ENCODE measurements around the gene DCST2. TPM values are rescaled to one million over a fixed set of nuclear protein-coding genes. Genes with fewer than 3 reads are reported as not detected.
A peak's percentile ranks its signal among the peaks of the same experiment; 100 is the strongest.

DCST2 gene
- total and polyA plus RNA-seq, 9 of the 15 experiments (the other 6 are each of a cell fraction or from before 2014, with no cell fraction given) = 0.09 to 0.49 (median 0.11) TPM; not detected in 3

DNA sequence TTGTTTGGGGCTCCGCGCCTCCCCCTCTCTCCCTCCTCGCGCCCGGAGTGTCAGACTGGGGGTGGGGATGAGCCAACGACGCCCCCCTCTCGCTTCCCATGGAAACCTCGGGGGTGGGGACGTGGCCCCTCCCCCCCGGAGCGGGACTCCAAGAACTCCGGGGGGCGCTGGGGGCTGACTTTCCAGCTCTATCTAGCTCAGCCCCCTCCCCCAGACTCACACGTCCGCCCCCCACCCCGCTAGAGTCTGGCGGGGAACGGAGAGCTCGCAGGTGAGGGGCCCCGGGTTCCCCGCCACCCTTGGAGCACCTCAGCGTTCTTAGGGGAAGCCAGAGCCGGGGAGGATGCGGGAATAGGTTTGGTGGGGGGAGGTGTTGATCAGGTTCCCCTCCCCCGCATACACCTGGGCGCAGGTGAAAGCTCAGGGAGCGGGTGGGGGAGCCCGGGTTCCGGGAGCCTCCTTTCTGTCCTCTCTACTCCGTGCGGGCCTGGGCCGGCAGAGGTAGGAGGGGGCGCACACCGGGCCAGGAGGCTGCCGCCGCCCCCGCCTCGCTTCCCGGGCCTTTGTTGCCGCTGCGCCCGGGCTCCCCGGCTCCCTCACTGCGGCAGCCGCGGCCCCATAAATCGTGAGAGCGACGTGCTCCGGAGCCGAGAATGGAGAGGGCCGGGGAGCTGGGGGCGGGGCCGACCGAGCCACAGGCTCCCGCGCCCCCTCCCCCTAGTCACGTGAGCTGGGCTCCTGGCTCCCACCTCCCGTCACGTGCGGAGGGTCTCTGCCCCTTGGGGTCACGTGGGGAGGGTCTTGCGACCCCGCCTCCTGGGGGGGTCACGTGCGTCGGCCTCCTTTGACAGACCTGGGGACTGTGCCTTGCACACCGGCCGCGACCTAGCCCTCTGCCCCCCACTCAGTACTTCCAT, 47.0 kb upstream of the DCST2 start (continued):
- TF ChIP-seq, protein P1, sequence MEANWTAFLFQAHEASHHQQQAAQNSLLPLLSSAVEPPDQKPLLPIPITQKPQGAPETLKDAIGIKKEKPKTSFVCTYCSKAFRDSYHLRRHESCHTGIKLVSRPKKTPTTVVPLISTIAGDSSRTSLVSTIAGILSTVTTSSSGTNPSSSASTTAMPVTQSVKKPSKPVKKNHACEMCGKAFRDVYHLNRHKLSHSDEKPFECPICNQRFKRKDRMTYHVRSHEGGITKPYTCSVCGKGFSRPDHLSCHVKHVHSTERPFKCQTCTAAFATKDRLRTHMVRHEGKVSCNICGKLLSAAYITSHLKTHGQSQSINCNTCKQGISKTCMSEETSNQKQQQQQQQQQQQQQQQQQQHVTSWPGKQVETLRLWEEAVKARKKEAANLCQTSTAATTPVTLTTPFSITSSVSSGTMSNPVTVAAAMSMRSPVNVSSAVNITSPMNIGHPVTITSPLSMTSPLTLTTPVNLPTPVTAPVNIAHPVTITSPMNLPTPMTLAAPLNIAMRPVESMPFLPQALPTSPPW (CRISPR knock-in tag; IDR thresholded peaks at IDR 0.05) = peak; percentile 64
- TF ChIP-seq ZNF785 (CRISPR knock-in tag; IDR thresholded peaks at IDR 0.05) (no peak), SMAD4 (CRISPR knock-in tag; conservative IDR thresholded peaks at IDR 0.05) (peak; percentile 51; the same call in 1 of the 2 replicates), ZKSCAN3 (CRISPR knock-in tag; IDR thresholded peaks at IDR 0.05) (no peak), ZFP36 (IDR thresholded peaks at IDR 0.05; ENCODE audit: low read depth, low read length, partially characterized antibody) (no peak), GTF2E2 (tag; IDR thresholded peaks at IDR 0.05) (no peak), SPI1 (IDR thresholded peaks at IDR 0.05; ENCODE audit: borderline replicate concordance, low read depth, low read length) (no peak), STAG1 (CRISPR knock-in tag; IDR thresholded peaks at IDR 0.05; ENCODE audit: borderline replicate concordance) (no peak), SP1 (CRISPR knock-in tag; IDR thresholded peaks at IDR 0.05) (peak; percentile 56)
- TF ChIP-seq, protein P2, sequence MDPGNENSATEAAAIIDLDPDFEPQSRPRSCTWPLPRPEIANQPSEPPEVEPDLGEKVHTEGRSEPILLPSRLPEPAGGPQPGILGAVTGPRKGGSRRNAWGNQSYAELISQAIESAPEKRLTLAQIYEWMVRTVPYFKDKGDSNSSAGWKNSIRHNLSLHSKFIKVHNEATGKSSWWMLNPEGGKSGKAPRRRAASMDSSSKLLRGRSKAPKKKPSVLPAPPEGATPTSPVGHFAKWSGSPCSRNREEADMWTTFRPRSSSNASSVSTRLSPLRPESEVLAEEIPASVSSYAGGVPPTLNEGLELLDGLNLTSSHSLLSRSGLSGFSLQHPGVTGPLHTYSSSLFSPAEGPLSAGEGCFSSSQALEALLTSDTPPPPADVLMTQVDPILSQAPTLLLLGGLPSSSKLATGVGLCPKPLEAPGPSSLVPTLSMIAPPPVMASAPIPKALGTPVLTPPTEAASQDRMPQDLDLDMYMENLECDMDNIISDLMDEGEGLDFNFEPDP (CRISPR knock-in tag; IDR thresholded peaks at IDR 0.05) = no peak
- TF ChIP-seq, protein P3, sequence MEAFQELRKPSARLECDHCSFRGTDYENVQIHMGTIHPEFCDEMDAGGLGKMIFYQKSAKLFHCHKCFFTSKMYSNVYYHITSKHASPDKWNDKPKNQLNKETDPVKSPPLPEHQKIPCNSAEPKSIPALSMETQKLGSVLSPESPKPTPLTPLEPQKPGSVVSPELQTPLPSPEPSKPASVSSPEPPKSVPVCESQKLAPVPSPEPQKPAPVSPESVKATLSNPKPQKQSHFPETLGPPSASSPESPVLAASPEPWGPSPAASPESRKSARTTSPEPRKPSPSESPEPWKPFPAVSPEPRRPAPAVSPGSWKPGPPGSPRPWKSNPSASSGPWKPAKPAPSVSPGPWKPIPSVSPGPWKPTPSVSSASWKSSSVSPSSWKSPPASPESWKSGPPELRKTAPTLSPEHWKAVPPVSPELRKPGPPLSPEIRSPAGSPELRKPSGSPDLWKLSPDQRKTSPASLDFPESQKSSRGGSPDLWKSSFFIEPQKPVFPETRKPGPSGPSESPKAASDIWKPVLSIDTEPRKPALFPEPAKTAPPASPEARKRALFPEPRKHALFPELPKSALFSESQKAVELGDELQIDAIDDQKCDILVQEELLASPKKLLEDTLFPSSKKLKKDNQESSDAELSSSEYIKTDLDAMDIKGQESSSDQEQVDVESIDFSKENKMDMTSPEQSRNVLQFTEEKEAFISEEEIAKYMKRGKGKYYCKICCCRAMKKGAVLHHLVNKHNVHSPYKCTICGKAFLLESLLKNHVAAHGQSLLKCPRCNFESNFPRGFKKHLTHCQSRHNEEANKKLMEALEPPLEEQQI (IDR thresholded peaks at IDR 0.05) = no peak
- TF ChIP-seq, protein P4, sequence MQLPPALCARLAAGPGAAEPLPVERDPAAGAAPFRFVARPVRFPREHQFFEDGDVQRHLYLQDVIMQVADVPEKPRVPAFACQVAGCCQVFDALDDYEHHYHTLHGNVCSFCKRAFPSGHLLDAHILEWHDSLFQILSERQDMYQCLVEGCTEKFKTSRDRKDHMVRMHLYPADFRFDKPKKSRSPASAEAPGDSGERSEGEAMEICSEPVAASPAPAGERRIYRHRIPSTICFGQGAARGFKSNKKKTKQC (CRISPR knock-in tag; IDR thresholded peaks at IDR 0.05) = no peak
- TF ChIP-seq, protein P5, sequence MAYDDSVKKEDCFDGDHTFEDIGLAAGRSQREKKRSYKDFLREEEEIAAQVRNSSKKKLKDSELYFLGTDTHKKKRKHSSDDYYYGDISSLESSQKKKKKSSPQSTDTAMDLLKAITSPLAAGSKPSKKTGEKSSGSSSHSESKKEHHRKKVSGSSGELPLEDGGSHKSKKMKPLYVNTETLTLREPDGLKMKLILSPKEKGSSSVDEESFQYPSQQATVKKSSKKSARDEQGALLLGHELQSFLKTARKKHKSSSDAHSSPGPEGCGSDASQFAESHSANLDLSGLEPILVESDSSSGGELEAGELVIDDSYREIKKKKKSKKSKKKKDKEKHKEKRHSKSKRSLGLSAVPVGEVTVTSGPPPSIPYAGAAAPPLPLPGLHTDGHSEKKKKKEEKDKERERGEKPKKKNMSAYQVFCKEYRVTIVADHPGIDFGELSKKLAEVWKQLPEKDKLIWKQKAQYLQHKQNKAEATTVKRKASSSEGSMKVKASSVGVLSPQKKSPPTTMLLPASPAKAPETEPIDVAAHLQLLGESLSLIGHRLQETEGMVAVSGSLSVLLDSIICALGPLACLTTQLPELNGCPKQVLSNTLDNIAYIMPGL (CRISPR knock-in tag; IDR thresholded peaks at IDR 0.05) = 0 out of 2 replicates have a peak, but pooled peaks have one; percentile 36
- TF ChIP-seq, protein P6, sequence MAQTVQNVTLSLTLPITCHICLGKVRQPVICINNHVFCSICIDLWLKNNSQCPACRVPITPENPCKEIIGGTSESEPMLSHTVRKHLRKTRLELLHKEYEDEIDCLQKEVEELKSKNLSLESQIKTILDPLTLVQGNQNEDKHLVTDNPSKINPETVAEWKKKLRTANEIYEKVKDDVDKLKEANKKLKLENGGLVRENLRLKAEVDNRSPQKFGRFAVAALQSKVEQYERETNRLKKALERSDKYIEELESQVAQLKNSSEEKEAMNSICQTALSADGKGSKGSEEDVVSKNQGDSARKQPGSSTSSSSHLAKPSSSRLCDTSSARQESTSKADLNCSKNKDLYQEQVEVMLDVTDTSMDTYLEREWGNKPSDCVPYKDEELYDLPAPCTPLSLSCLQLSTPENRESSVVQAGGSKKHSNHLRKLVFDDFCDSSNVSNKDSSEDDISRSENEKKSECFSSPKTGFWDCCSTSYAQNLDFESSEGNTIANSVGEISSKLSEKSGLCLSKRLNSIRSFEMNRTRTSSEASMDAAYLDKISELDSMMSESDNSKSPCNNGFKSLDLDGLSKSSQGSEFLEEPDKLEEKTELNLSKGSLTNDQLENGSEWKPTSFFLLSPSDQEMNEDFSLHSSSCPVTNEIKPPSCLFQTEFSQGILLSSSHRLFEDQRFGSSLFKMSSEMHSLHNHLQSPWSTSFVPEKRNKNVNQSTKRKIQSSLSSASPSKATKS (CRISPR knock-in tag; IDR thresholded peaks at IDR 0.05) = no peak
- TF ChIP-seq, protein P7, sequence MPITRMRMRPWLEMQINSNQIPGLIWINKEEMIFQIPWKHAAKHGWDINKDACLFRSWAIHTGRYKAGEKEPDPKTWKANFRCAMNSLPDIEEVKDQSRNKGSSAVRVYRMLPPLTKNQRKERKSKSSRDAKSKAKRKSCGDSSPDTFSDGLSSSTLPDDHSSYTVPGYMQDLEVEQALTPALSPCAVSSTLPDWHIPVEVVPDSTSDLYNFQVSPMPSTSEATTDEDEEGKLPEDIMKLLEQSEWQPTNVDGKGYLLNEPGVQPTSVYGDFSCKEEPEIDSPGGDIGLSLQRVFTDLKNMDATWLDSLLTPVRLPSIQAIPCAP (CRISPR knock-in tag; IDR thresholded peaks at IDR 0.05; ENCODE audit: borderline replicate concordance) = no peak

Measured in K562 (cell line).